ENCODE results near the gene TFDP1.

DNA sequence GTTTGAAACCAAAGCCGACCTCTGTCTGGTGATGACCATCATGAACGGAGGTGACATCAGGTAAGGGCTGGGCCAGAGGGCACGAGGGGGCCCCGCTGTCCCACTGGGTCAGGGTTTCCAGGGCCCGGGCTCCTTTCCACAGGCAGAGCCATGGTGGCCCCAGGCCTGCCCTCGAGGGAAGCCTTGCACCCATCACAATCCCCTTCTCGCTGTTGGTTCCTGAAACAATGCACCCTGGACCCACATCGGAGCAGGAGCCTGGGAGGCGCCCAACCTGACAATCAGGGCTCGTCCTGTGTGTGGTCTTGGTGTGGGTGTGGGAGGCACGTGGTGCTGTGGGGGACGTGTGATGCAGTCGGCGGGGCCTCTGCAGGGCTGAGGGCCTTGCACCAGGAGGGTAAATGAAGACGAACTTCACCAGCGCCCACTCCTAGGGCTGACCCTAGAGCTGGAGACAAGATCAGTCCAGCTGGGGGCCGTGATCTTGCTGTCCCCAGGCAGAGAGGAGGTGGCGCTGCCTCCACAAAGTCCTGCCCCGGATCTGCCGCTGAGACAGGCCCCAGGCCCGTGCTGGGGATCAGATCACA is 85.3 kb downstream of the TFDP1 start:
- TF ChIP-seq, protein P1, sequence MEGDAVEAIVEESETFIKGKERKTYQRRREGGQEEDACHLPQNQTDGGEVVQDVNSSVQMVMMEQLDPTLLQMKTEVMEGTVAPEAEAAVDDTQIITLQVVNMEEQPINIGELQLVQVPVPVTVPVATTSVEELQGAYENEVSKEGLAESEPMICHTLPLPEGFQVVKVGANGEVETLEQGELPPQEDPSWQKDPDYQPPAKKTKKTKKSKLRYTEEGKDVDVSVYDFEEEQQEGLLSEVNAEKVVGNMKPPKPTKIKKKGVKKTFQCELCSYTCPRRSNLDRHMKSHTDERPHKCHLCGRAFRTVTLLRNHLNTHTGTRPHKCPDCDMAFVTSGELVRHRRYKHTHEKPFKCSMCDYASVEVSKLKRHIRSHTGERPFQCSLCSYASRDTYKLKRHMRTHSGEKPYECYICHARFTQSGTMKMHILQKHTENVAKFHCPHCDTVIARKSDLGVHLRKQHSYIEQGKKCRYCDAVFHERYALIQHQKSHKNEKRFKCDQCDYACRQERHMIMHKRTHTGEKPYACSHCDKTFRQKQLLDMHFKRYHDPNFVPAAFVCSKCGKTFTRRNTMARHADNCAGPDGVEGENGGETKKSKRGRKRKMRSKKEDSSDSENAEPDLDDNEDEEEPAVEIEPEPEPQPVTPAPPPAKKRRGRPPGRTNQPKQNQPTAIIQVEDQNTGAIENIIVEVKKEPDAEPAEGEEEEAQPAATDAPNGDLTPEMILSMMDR (IDR thresholded peaks at IDR 0.05), result no peak
- no peak for TF ChIP-seq POLR2A (IDR thresholded peaks at IDR 0.05; ENCODE audit: low read depth)
- no peak for TF ChIP-seq EP300 (IDR thresholded peaks at IDR 0.05)
- TF ChIP-seq POLR2AphosphoS5 (IDR thresholded peaks at IDR 0.05), result no peak
